Activated T-helper 17 cell treated with anti-CD3 and anti-CD28 coated beads, Interleukin-2, amount 50 U/mL, for 72 hours (primary cell): ENCODE measurements around the gene LHCGR. TPM values are rescaled to one million over a fixed set of nuclear protein-coding genes. Genes with fewer than 3 reads are reported as not detected.

Experiments
- ATAC-seq: fragments of 150-1000 bp; cut with Tn5 transposase; replicated peaks from 2 replicates; pipeline ENCODE4 v1.10.0; 2021; ENCODE audit warnings: mild to moderate bottlenecking, moderate library complexity
- H3K27ac Mint-ChIP-seq: one replicate; pipeline ENCODE4 v1.8.0; 2022; ENCODE audit warnings: mixed read lengths
- H3K27me3 Mint-ChIP-seq: one replicate; pipeline ENCODE4 v1.8.0; 2022; ENCODE audit warnings: mixed read lengths
- H3K36me3 Mint-ChIP-seq: one replicate; pipeline ENCODE4 v1.8.0; 2022; ENCODE audit warnings: low read depth, mild to moderate bottlenecking, mixed read lengths
- H3K4me1 Mint-ChIP-seq: one replicate; pipeline ENCODE4 v1.8.0; 2022; ENCODE audit warnings: mixed read lengths
- H3K4me3 Mint-ChIP-seq: one replicate; pipeline ENCODE4 v1.8.0; 2022; ENCODE audit warnings: mild to moderate bottlenecking, mixed read lengths
- H3K9me3 Mint-ChIP-seq: one replicate; pipeline ENCODE4 v1.8.0; 2022; ENCODE audit warnings: mixed read lengths
- total RNA-seq, 2 donors: library from RNA; stranded (reverse); gene quantifications; one replicate each; pipeline ENCODE4 v1.2.3, GENCODE V29; 2022

LHCGR gene
- total RNA-seq, 2 donors from 2014 or later: not detected

- no peaks in the 10 kb centered on the region for H3K36me3 Mint-ChIP-seq
Measured at GRCh38 chr2:48725696-48726494, 29.6 kb downstream of the LHCGR start.

GRCh38 chr2:48724278-48724677, 31.2 kb downstream of the LHCGR start:
- peaks cover 14% of the 10 kb centered on the region for H3K27me3 Mint-ChIP-seq
- ATAC-seq: no peak
- H3K9me3 Mint-ChIP-seq: no peaks in the 10 kb centered on the region
- no peaks in the 10 kb centered on the region for H3K36me3 Mint-ChIP-seq
- no peak overlapping the region for H3K27ac Mint-ChIP-seq
- H3K4me1 Mint-ChIP-seq: no peaks in the 10 kb centered on the region
- H3K4me3 Mint-ChIP-seq: no peak overlapping the region

More at GRCh38 chr2:48725696-48726494, 29.6 kb downstream of the LHCGR start:
- no peak overlapping the region for H3K27ac Mint-ChIP-seq
- ATAC-seq: no peak
- H3K9me3 Mint-ChIP-seq: no peaks in the 10 kb centered on the region
- H3K4me1 Mint-ChIP-seq: no peaks in the 10 kb centered on the region
- H3K4me3 Mint-ChIP-seq: no peak overlapping the region
- H3K27me3 Mint-ChIP-seq: peaks cover 5% of the 10 kb centered on the region

GRCh38 chr2:48723129-48723528, 32.4 kb downstream of the LHCGR start:
- Mint-ChIP-seq H3K36me3 (no peaks in the 10 kb centered on the region), H3K27me3 (peaks cover 9% of the 10 kb centered on the region), H3K27ac (no peak overlapping the region), H3K4me1 (no peaks in the 10 kb centered on the region), H3K9me3 (no peaks in the 10 kb centered on the region), H3K4me3 (no peak overlapping the region)
- ATAC-seq: peak; percentile 57

GRCh38 chr2:48722391-48722790, 33.1 kb downstream of the LHCGR start:
- ATAC-seq: no peak
- no peaks in the 10 kb centered on the region for H3K36me3 Mint-ChIP-seq
- peaks cover 9% of the 10 kb centered on the region for H3K27me3 Mint-ChIP-seq
- no peak overlapping the region for H3K4me3 Mint-ChIP-seq
- no peaks in the 10 kb centered on the region for H3K4me1 Mint-ChIP-seq
- no peak overlapping the region for H3K27ac Mint-ChIP-seq
- no peaks in the 10 kb centered on the region for H3K9me3 Mint-ChIP-seq

GRCh38 chr2:48721158-48721557, 34.4 kb downstream of the LHCGR start:
- H3K27ac Mint-ChIP-seq: no peak overlapping the region
- ATAC-seq: no peak
- no peak overlapping the region for H3K4me3 Mint-ChIP-seq
- no peaks in the 10 kb centered on the region for H3K36me3 Mint-ChIP-seq
- H3K9me3 Mint-ChIP-seq: no peaks in the 10 kb centered on the region
- no peaks in the 10 kb centered on the region for H3K4me1 Mint-ChIP-seq
- peaks cover 9% of the 10 kb centered on the region for H3K27me3 Mint-ChIP-seq

GRCh38 chr2:48719480-48720177, 35.9 kb downstream of the LHCGR start:
- ATAC-seq: no peak
- H3K36me3 Mint-ChIP-seq: no peaks in the 10 kb centered on the region
- no peaks in the 10 kb centered on the region for H3K4me1 Mint-ChIP-seq
- H3K9me3 Mint-ChIP-seq: no peaks in the 10 kb centered on the region
- H3K4me3 Mint-ChIP-seq: no peak overlapping the region
- peaks cover 9% of the 10 kb centered on the region for H3K27me3 Mint-ChIP-seq
- H3K27ac Mint-ChIP-seq: no peak overlapping the region

- H3K36me3 Mint-ChIP-seq: no peaks in the 10 kb centered on the region
- H3K4me1 Mint-ChIP-seq: no peaks in the 10 kb centered on the region
- ATAC-seq: no peak
- no peak overlapping the region for H3K27ac Mint-ChIP-seq
- H3K27me3 Mint-ChIP-seq: peaks cover 9% of the 10 kb centered on the region
- H3K4me3 Mint-ChIP-seq: no peak overlapping the region
- H3K9me3 Mint-ChIP-seq: no peaks in the 10 kb centered on the region
Measured at GRCh38 chr2:48717846-48718245, 37.7 kb downstream of the LHCGR start.

- no peak for ATAC-seq
- no peak overlapping the region for H3K27ac Mint-ChIP-seq
- H3K27me3 Mint-ChIP-seq: peaks cover 17% of the 10 kb centered on the region
- no peak overlapping the region for H3K4me3 Mint-ChIP-seq
- no peaks in the 10 kb centered on the region for H3K36me3 Mint-ChIP-seq
- H3K4me1 Mint-ChIP-seq: no peaks in the 10 kb centered on the region
- no peaks in the 10 kb centered on the region for H3K9me3 Mint-ChIP-seq
Measured at GRCh38 chr2:48715956-48716355, 39.6 kb downstream of the LHCGR start.

- no peak for ATAC-seq
- Mint-ChIP-seq H3K4me1 (no peaks in the 10 kb centered on the region), H3K9me3 (no peaks in the 10 kb centered on the region), H3K27me3 (peaks cover 14% of the 10 kb centered on the region), H3K4me3 (no peak overlapping the region), H3K36me3 (no peaks in the 10 kb centered on the region), H3K27ac (no peak overlapping the region)
Measured at GRCh38 chr2:48715042-48715899, 40.3 kb downstream of the LHCGR start.

- H3K4me1 Mint-ChIP-seq: no peaks in the 10 kb centered on the region
- H3K27me3 Mint-ChIP-seq: peaks cover 10% of the 10 kb centered on the region
- H3K4me3 Mint-ChIP-seq: no peak overlapping the region
- no peaks in the 10 kb centered on the region for H3K9me3 Mint-ChIP-seq
- no peak for ATAC-seq
- no peaks in the 10 kb centered on the region for H3K36me3 Mint-ChIP-seq
- no peak overlapping the region for H3K27ac Mint-ChIP-seq
Measured at GRCh38 chr2:48714245-48714644, 41.3 kb downstream of the LHCGR start.

- Mint-ChIP-seq H3K4me1 (no peaks in the 10 kb centered on the region), H3K4me3 (no peak overlapping the region), H3K9me3 (no peaks in the 10 kb centered on the region), H3K36me3 (no peaks in the 10 kb centered on the region), H3K27ac (no peak overlapping the region), H3K27me3 (peaks cover 10% of the 10 kb centered on the region)
- ATAC-seq: no peak
Measured at GRCh38 chr2:48713647-48714046, 41.9 kb downstream of the LHCGR start.

- Mint-ChIP-seq H3K4me3 (no peak overlapping the region), H3K27ac (no peak overlapping the region), H3K27me3 (peaks cover 10% of the 10 kb centered on the region), H3K9me3 (no peaks in the 10 kb centered on the region), H3K36me3 (no peaks in the 10 kb centered on the region), H3K4me1 (no peaks in the 10 kb centered on the region)
- no peak for ATAC-seq
Measured at GRCh38 chr2:48712151-48712550, 43.4 kb downstream of the LHCGR start.

GRCh38 chr2:48711343-48711742, 44.2 kb downstream of the LHCGR start:
- Mint-ChIP-seq H3K27me3 (peaks cover 14% of the 10 kb centered on the region), H3K4me3 (no peak overlapping the region), H3K27ac (no peak overlapping the region), H3K9me3 (no peaks in the 10 kb centered on the region), H3K36me3 (no peaks in the 10 kb centered on the region), H3K4me1 (no peaks in the 10 kb centered on the region)
- no peak for ATAC-seq

GRCh38 chr2:48709096-48710034, 46.2 kb downstream of the LHCGR start:
- Mint-ChIP-seq H3K4me1 (no peaks in the 10 kb centered on the region), H3K27me3 (peaks cover 15% of the 10 kb centered on the region), H3K4me3 (no peak overlapping the region), H3K36me3 (no peaks in the 10 kb centered on the region), H3K27ac (no peak overlapping the region), H3K9me3 (no peaks in the 10 kb centered on the region)
- ATAC-seq: no peak
